BE2C (cell line): Measurements from ENCODE around the gene FAM216A.
"Not testable (repeated sequence)": the region's sequence is repeated elsewhere in the genome, so short reads cannot be mapped to it uniquely, and the experiment has no call there.

Experiments used
- DNase-seq: peaks from one replicate; pipeline ENCODE4 v3.0.0-alpha.2; 2020
- H3K27me3 ChIP-seq: fragments of 250-450 bp; sonication (Bioruptor Pico); 2 replicates; pipeline ENCODE4 v1.5.1; 2020; ENCODE audit warnings: mild to moderate bottlenecking
- H3K36me3 ChIP-seq: fragments of 250-450 bp; sonication (Bioruptor Pico); 2 replicates; pipeline ENCODE4 v1.5.1; 2020; ENCODE audit warnings: mild to moderate bottlenecking
- H3K4me1 ChIP-seq: fragments of 250-450 bp; sonication (Bioruptor Pico); 2 replicates; pipeline ENCODE4 v1.5.1; 2020
- H3K4me3 ChIP-seq: 2 replicates; pipeline ENCODE4 v1.5.1; 2011; ENCODE audit warnings: low read depth, low read length
- H3K9me3 ChIP-seq: fragments of 250-450 bp; sonication (Bioruptor Pico); 2 replicates; pipeline ENCODE4 v1.5.1; 2020
- CTCF ChIP-seq: IDR thresholded peaks from 2 replicates; pipeline ENCODE4 v1.5.1; 2012; ENCODE audit warnings: mild to moderate bottlenecking, low read depth, low read length

FAM216A gene

GRCh38 chr12:110505332-110505731 lies 36.7 kb downstream of the FAM216A start:
- no peak overlapping the region for H3K4me3 ChIP-seq
- no peak for DNase-seq
- no peak for TF ChIP-seq CTCF
- no peaks in the 10 kb centered on the region; the same call in 1 of the 2 replicates for H3K4me1 ChIP-seq
- no peaks in the 10 kb centered on the region for H3K27me3 ChIP-seq
- no peaks in the 10 kb centered on the region; the same call in 1 of the 2 replicates for H3K9me3 ChIP-seq
- no peaks in the 10 kb centered on the region for H3K36me3 ChIP-seq

- H3K36me3 ChIP-seq, result no peaks in the 10 kb centered on the region
- no peaks in the 10 kb centered on the region for H3K4me1 ChIP-seq
- DNase-seq, result no peak
- H3K9me3 ChIP-seq, result no peaks in the 10 kb centered on the region; the same call in 1 of the 2 replicates
- no peaks in the 10 kb centered on the region for H3K27me3 ChIP-seq
- H3K4me3 ChIP-seq, result no peak overlapping the region
- TF ChIP-seq CTCF, result no peak
These were observed 39.5 kb downstream of the FAM216A start for GRCh38 chr12:110508071-110508586.

- Histone ChIP-seq H3K4me1 (no peaks in the 10 kb centered on the region), H3K9me3 (no peaks in the 10 kb centered on the region), H3K36me3 (no peaks in the 10 kb centered on the region), H3K27me3 (no peaks in the 10 kb centered on the region), H3K4me3 (no peak overlapping the region)
- TF ChIP-seq CTCF, result no peak
- no peak for DNase-seq
These were observed 45.2 kb downstream of the FAM216A start for GRCh38 chr12:110513842-110514241.

DNA sequence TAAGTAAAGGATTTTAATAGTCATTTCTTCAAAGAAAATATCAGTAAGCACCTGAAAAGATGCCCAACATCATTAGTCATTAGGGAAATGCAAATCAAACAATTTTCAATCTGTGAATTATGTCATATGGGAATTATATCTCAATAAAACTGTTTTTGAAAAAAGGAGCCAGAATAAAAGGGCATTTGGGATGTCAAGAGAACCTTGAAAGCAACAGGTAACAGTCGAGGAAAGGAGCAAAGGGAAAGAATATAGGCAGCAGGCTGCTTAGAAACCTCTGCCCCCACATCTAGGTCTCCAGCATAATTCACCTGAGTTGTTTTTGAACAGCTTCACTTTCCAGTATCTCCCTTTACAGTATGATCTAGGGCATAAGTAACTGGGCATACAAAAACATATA lies 45.7 kb downstream of the FAM216A start:
- H3K9me3 ChIP-seq, result no peaks in the 10 kb centered on the region
- no peak for DNase-seq
- TF ChIP-seq CTCF, result no peak

GRCh38 chr12:110516995-110517394 lies 48.4 kb downstream of the FAM216A start:
- no peaks in the 10 kb centered on the region for H3K27me3 ChIP-seq
- no peaks in the 10 kb centered on the region for H3K9me3 ChIP-seq
- DNase-seq, result no peak
- H3K4me1 ChIP-seq, result no peaks in the 10 kb centered on the region
- TF ChIP-seq CTCF, result no peak
- H3K36me3 ChIP-seq, result no peaks in the 10 kb centered on the region
- H3K4me3 ChIP-seq, result no peak overlapping the region

More for the DNA sequence above, 45.7 kb downstream of the FAM216A start:
- no peak overlapping the region for H3K4me3 ChIP-seq
- no peaks in the 10 kb centered on the region for H3K36me3 ChIP-seq
- no peaks in the 10 kb centered on the region for H3K4me1 ChIP-seq
- H3K27me3 ChIP-seq, result no peaks in the 10 kb centered on the region

GRCh38 chr12:110518014-110518413 lies 49.4 kb downstream of the FAM216A start:
- H3K27me3 ChIP-seq, H3K4me1 ChIP-seq, DNase-seq, H3K36me3 ChIP-seq, H3K9me3 ChIP-seq, H3K4me3 ChIP-seq: not testable (repeated sequence)

DNA sequence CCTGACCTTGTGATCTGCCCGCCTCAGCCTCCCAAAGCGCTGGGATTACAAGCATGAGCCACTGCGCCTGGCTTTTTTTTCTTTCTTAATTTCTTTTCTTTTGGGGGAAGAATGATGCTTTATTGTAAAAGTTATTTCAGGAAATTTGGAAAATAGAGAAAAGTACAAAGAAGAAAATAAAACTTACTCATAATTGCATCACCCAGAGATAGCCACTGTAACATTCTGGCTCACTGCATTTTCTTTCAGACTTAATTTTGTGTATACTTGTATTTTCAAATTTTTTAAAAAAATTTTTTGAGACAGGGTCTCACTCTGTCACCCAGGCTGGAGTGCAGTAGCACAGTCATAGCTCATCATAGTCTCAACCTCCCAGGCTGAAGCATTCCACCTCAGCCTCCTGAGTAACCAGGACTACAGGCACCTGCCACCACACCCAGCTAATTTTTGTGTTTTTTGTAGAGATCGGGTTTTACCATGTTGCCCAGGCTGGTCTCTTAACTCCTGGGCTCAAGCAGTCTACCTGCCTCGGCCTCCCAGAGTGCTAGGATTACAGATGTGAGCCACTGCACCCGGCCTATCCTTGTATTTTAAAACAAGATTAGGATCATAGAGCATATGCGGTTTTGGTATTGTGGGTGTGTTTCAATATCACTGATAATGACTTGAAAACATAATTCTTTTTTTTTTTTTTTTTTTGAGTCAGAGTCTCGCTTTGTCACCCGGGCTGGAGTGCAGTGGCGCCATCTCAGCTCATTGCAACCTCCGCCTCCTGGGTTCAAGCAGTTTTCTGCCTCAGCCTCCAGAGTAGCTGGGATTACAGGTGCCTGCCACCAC lies 52.4 kb downstream of the FAM216A start:
- H3K4me3 ChIP-seq, H3K27me3 ChIP-seq, H3K9me3 ChIP-seq, H3K36me3 ChIP-seq, H3K4me1 ChIP-seq, DNase-seq: not testable (repeated sequence)
